Neural crest cell (in vitro differentiated cells): ENCODE data around the gene TCF7L1. TPM values are rescaled to one million over a fixed set of nuclear protein-coding genes. Genes with fewer than 3 reads are reported as not detected.

Source experiments
- DNase-seq: peaks from one replicate; pipeline ENCODE4 v3.0.0; 2021; ENCODE audit warnings: low read depth, mixed read lengths, low spot score
- H3K27ac Mint-ChIP-seq: one replicate; pipeline ENCODE4 v1.8.0; 2021; ENCODE audit warnings: mild to moderate bottlenecking, mixed read lengths; ENCODE audit not compliant: unreplicated experiment
- H3K27me3 Mint-ChIP-seq: 2 replicates; pipeline ENCODE4 v1.8.0; 2021; ENCODE audit warnings: low read depth, mild to moderate bottlenecking, mixed read lengths
- H3K36me3 Mint-ChIP-seq: 2 replicates; pipeline ENCODE4 v1.8.0; 2021; ENCODE audit warnings: low read depth, mild to moderate bottlenecking, mixed read lengths
- H3K4me1 Mint-ChIP-seq: 2 replicates; pipeline ENCODE4 v1.8.0; 2021; ENCODE audit warnings: mixed read lengths
- H3K4me3 Mint-ChIP-seq: one replicate; pipeline ENCODE4 v1.8.0; 2021; ENCODE audit warnings: mild to moderate bottlenecking, mixed read lengths
- H3K9me3 Mint-ChIP-seq: 2 replicates; pipeline ENCODE4 v1.8.0; 2021; ENCODE audit warnings: mixed read lengths
- CTCF ChIP-seq: fragments of 200-600 bp; sonication (generic); conservative IDR thresholded peaks from 2 replicates; pipeline ENCODE4 v1.5.0; 2021; ENCODE audit warnings: antibody characterized with exemption, mild to moderate bottlenecking
- total RNA-seq: library from RNA; stranded (reverse); gene quantifications from 2 replicates; pipeline ENCODE4 v1.2.1, GENCODE V29; 2021

TCF7L1 gene
- total RNA-seq, 1 donor from 2014 or later, result 40.3 TPM

GRCh38 chr2:85169581-85169980, 36.4 kb downstream of the TCF7L1 start:
- Mint-ChIP-seq H3K27me3 (no peaks in the 10 kb centered on the region), H3K9me3 (no peaks in the 10 kb centered on the region), H3K27ac (no peak overlapping the region), H3K4me3 (no peak overlapping the region), H3K4me1 (peaks cover 25% of the 10 kb centered on the region), H3K36me3 (peaks cover 10% of the 10 kb centered on the region)
- DNase-seq, result no peak
- no peak for TF ChIP-seq CTCF

GRCh38 chr2:85170938-85171475, 37.8 kb downstream of the TCF7L1 start:
- Mint-ChIP-seq H3K9me3 (no peaks in the 10 kb centered on the region), H3K4me1 (peaks cover 30% of the 10 kb centered on the region), H3K27ac (peak overlapping the region; percentile 74), H3K36me3 (peaks cover 13% of the 10 kb centered on the region), H3K4me3 (no peak overlapping the region), H3K27me3 (no peaks in the 10 kb centered on the region)
- TF ChIP-seq CTCF, result no peak
- DNase-seq, result no peak

- H3K4me1 Mint-ChIP-seq, result peaks cover 35% of the 10 kb centered on the region
Observed at GRCh38 chr2:85171916-85172315, 38.7 kb downstream of the TCF7L1 start.

GRCh38 chr2:85173909-85174308, 40.7 kb downstream of the TCF7L1 start:
- TF ChIP-seq CTCF, result no peak
- Mint-ChIP-seq H3K4me1 (peaks cover 46% of the 10 kb centered on the region), H3K27ac (no peak overlapping the region)

More at GRCh38 chr2:85171916-85172315, 38.7 kb downstream of the TCF7L1 start:
- Mint-ChIP-seq H3K9me3 (no peaks in the 10 kb centered on the region), H3K4me3 (no peak overlapping the region), H3K27me3 (no peaks in the 10 kb centered on the region), H3K36me3 (peaks cover 16% of the 10 kb centered on the region), H3K27ac (no peak overlapping the region)
- no peak for DNase-seq
- no peak for TF ChIP-seq CTCF

GRCh38 chr2:85174943-85175342, 41.8 kb downstream of the TCF7L1 start:
- Mint-ChIP-seq H3K36me3 (peaks cover 13% of the 10 kb centered on the region), H3K4me1 (peaks cover 50% of the 10 kb centered on the region), H3K27ac (peak overlapping the region; percentile 29), H3K9me3 (no peaks in the 10 kb centered on the region), H3K4me3 (no peak overlapping the region), H3K27me3 (no peaks in the 10 kb centered on the region)
- DNase-seq, result no peak
- no peak for TF ChIP-seq CTCF

More at GRCh38 chr2:85173909-85174308, 40.7 kb downstream of the TCF7L1 start:
- Mint-ChIP-seq H3K36me3 (peaks cover 16% of the 10 kb centered on the region), H3K9me3 (no peaks in the 10 kb centered on the region), H3K4me3 (no peak overlapping the region), H3K27me3 (no peaks in the 10 kb centered on the region)
- DNase-seq, result no peak
